Caco-2 (cell line): ENCODE data around the gene ADARB1. TPM values are rescaled to one million over a fixed set of nuclear protein-coding genes. Genes with fewer than 3 reads are reported as not detected.

Experiments
- BruUV-seq: library from RNA; stranded (reverse); fragments of 400-500 nt; replicated peaks from 2 replicates; lab custom pipeline; 2021; lab: Mats Ljungman, UMichigan
- CTCF ChIA-PET: fragments of 300-600 bp; sonication (Branson Sonifier 250); formaldehyde crosslinking; loops from one replicate; lab custom pipeline; 2022; ENCODE audit warnings: antibody characterized with exemption; lab: Charles Lee
- POLR2A ChIA-PET: fragments of 300-600 bp; sonication (Branson Sonifier 250); formaldehyde crosslinking; loops from one replicate; lab custom pipeline; 2022; ENCODE audit warnings: antibody characterized with exemption; lab: Charles Lee
- DNase-seq, 2 experiments: peaks; one replicate each; pipeline versions ENCODE4 v3.0.0 to v3.0.0-alpha.2; 2020 to 2022
- H3K27me3 ChIP-seq: replicated peaks from 2 replicates; pipeline ENCODE4 v1.6.0; 2011; ENCODE audit warnings: low read length; ENCODE audit not compliant: control insufficient read depth, insufficient read depth
- H3K36me3 ChIP-seq: 2 replicates; pipeline ENCODE4 v1.5.1; 2011; ENCODE audit warnings: low read length; ENCODE audit not compliant: control insufficient read depth, insufficient read depth
- H3K4me1 ChIP-seq: fragments of 250-450 bp; sonication (Bioruptor Pico); 2 replicates; pipeline ENCODE4 v1.5.1; 2020; ENCODE audit warnings: mild to moderate bottlenecking
- H3K4me3 ChIP-seq: 2 replicates; pipeline ENCODE4 v1.5.1; 2011; ENCODE audit warnings: low read depth, mild to moderate bottlenecking, control low read depth, low read length
- H3K9me3 ChIP-seq: fragments of 250-450 bp; sonication (Bioruptor Pico); 2 replicates; pipeline ENCODE4 v1.5.1; 2020; ENCODE audit warnings: mild to moderate bottlenecking, moderate library complexity
- H3K27ac Mint-ChIP-seq: one replicate; pipeline ENCODE4 v1.8.0; 2022; ENCODE audit warnings: mixed read lengths; ENCODE audit not compliant: unreplicated experiment
- H3K27me3 Mint-ChIP-seq: one replicate; pipeline ENCODE4 v1.8.0; 2022; ENCODE audit warnings: mixed read lengths; ENCODE audit not compliant: insufficient read depth, unreplicated experiment
- H3K36me3 Mint-ChIP-seq: one replicate; pipeline ENCODE4 v1.8.0; 2022; ENCODE audit warnings: mild to moderate bottlenecking, mixed read lengths; ENCODE audit not compliant: insufficient read depth, unreplicated experiment
- H3K4me1 Mint-ChIP-seq: one replicate; pipeline ENCODE4 v1.8.0; 2022; ENCODE audit warnings: low read depth, mixed read lengths; ENCODE audit not compliant: unreplicated experiment
- H3K4me3 Mint-ChIP-seq: one replicate; pipeline ENCODE4 v1.8.0; 2022; ENCODE audit warnings: mild to moderate bottlenecking, moderate library complexity, mixed read lengths; ENCODE audit not compliant: unreplicated experiment
- H3K9me3 Mint-ChIP-seq: one replicate; pipeline ENCODE4 v1.8.0; 2022; ENCODE audit warnings: mixed read lengths; ENCODE audit not compliant: unreplicated experiment
- CTCF ChIP-seq, 2 experiments: fragments of 200-600 bp in 1 of 2; IDR thresholded peaks; 1 replicate in 1 of 2; 2 replicates in 1 of 2; pipeline versions ENCODE4 v1.5.1 to v1.8.0; 2011 to 2022; ENCODE audit warnings: antibody characterized with exemption in 1 of 2, control low read depth in 1 of 2, inconsistent platforms in 1 of 2, low read depth in 1 of 2, low read length in 1 of 2, mild to moderate bottlenecking in 1 of 2, moderate library complexity in 1 of 2; ENCODE audit not compliant: insufficient read depth in 1 of 2, severe bottlenecking in 1 of 2, unreplicated experiment in 1 of 2
- intact Hi-C: fragments of 100-400 bp; cut with micrococcal nuclease; formaldehyde crosslinking; loops from one replicate; pipeline ENCODE4 v1.10.0; 2022; ENCODE audit not compliant: unreplicated experiment
- total RNA-seq: library from RNA; stranded (reverse); gene quantifications from 2 replicates; pipeline ENCODE4 v1.2.3, GENCODE V29; 2022

Gene ADARB1
- total RNA-seq, 1 experiment from 2014 or later = 25.4 TPM

- peaks cover 9% of the 10 kb centered on the region for H3K9me3 Mint-ChIP-seq
- Histone ChIP-seq H3K4me1 (peaks cover 6% of the 10 kb centered on the region; the same call in 1 of the 2 replicates), H3K27me3 (no peaks in the 10 kb centered on the region), H3K4me3 (no peak overlapping the region), H3K9me3 (peaks cover 16% of the 10 kb centered on the region), H3K36me3 (no peaks in the 10 kb centered on the region)
- BruUV-seq = no TSS peak
- ChIA-PET CTCF (no interaction called here), POLR2A (no interaction called here)
- no peak for DNase-seq
- no peaks in the 10 kb centered on the region for H3K36me3 Mint-ChIP-seq
- no peaks in the 10 kb centered on the region for H3K4me1 Mint-ChIP-seq
- H3K27me3 Mint-ChIP-seq = peaks cover 3% of the 10 kb centered on the region
- no peak for TF ChIP-seq CTCF (IDR thresholded peaks at IDR 0.05; ENCODE audit: insufficient read depth in 1 of 2, low read depth in 1 of 2, low read length in 1 of 2, severe bottlenecking in 1 of 2, unreplicated experiment in 1 of 2)
- no peak overlapping the region for H3K27ac Mint-ChIP-seq
- intact Hi-C loops = no loop called here
- H3K4me3 Mint-ChIP-seq = no peak overlapping the region
Observed at GRCh38 chr21:45048968-45049367, 25.4 kb upstream of the ADARB1 start.

GRCh38 chr21:45049714-45050344, 24.6 kb upstream of the ADARB1 start:
- no TSS peak for BruUV-seq
- H3K27ac Mint-ChIP-seq = no peak overlapping the region

GRCh38 chr21:45050345-45050796, 24.0 kb upstream of the ADARB1 start:
- ChIA-PET CTCF (interaction anchor here (1.5 kb wide), 1 partner anchor 37 kb away, joined by 5 read pairs; no protein-coding TSS in a partner anchor), POLR2A (no interaction called here)
- no TSS peak for BruUV-seq
- no peak for DNase-seq
- no peak for TF ChIP-seq CTCF (IDR thresholded peaks at IDR 0.05; ENCODE audit: insufficient read depth in 1 of 2, low read depth in 1 of 2, low read length in 1 of 2, severe bottlenecking in 1 of 2, unreplicated experiment in 1 of 2)
- Mint-ChIP-seq H3K27me3 (no peaks in the 10 kb centered on the region), H3K36me3 (no peaks in the 10 kb centered on the region), H3K9me3 (peaks cover 9% of the 10 kb centered on the region), H3K4me1 (no peaks in the 10 kb centered on the region), H3K4me3 (no peak overlapping the region), H3K27ac (peak overlapping the region; percentile 25)
- H3K4me1 ChIP-seq = peaks cover 6% of the 10 kb centered on the region; the same call in 1 of the 2 replicates
- no peak overlapping the region for H3K4me3 ChIP-seq
- H3K36me3 ChIP-seq = no peaks in the 10 kb centered on the region
- no peaks in the 10 kb centered on the region for H3K27me3 ChIP-seq
- H3K9me3 ChIP-seq = peaks cover 16% of the 10 kb centered on the region
- intact Hi-C loops = no loop called here

More at GRCh38 chr21:45049714-45050344, 24.6 kb upstream of the ADARB1 start:
- no peaks in the 10 kb centered on the region for H3K36me3 ChIP-seq
- H3K4me3 Mint-ChIP-seq = no peak overlapping the region
- peaks cover 6% of the 10 kb centered on the region; the same call in 1 of the 2 replicates for H3K4me1 ChIP-seq
- peaks cover 9% of the 10 kb centered on the region for H3K9me3 Mint-ChIP-seq
- H3K4me3 ChIP-seq = no peak overlapping the region
- peaks cover 16% of the 10 kb centered on the region for H3K9me3 ChIP-seq
- H3K36me3 Mint-ChIP-seq = no peaks in the 10 kb centered on the region
- POLR2A ChIA-PET = no interaction called here
- no peak for TF ChIP-seq CTCF (IDR thresholded peaks at IDR 0.05; ENCODE audit: insufficient read depth in 1 of 2, low read depth in 1 of 2, low read length in 1 of 2, severe bottlenecking in 1 of 2, unreplicated experiment in 1 of 2)
- intact Hi-C loops = no loop called here
- no peak for DNase-seq
- H3K4me1 Mint-ChIP-seq = no peaks in the 10 kb centered on the region
- CTCF ChIA-PET = interaction anchor here (1.5 kb wide), 1 partner anchor 37 kb away, joined by 5 read pairs; no protein-coding TSS in a partner anchor
- H3K27me3 Mint-ChIP-seq = no peaks in the 10 kb centered on the region
- no peaks in the 10 kb centered on the region for H3K27me3 ChIP-seq
